ENCODE measurements around the gene AUTS2. TPM values are rescaled to one million over a fixed set of nuclear protein-coding genes. Genes with fewer than 3 reads are reported as not detected.
A peak's percentile ranks its signal among the peaks of the same experiment; 100 is the strongest.

Gene AUTS2
- total and polyA plus RNA-seq, 2 of the 8 experiments (the other 6 are each of a cell fraction or from before 2014, with no cell fraction given), result 25.9 to 101 TPM

GRCh38 chr7:70492625-70493024 lies 894.4 kb downstream of the AUTS2 start:
- DNase-seq (ENCODE audit: low read depth in 1 of 2, low spot score in 2 of 2) (no peak), FAIRE-seq (no peak)
- no peaks in the 10 kb centered on the region; a peak in 1 of 7 replicates for H3K4me1 ChIP-seq (replicated peaks in 1 of 4; ENCODE audit: control insufficient read depth in 3 of 4, insufficient read depth in 4 of 4, low read length in 3 of 4)
- no peak overlapping the region for H2BK5ac ChIP-seq (ENCODE audit: low read depth, low read length)
- no peaks in the 10 kb centered on the region for H3K36me3 ChIP-seq (ENCODE audit: control insufficient read depth in 2 of 4, insufficient read depth in 4 of 4, low read length in 3 of 4)
- H2AK5ac ChIP-seq (ENCODE audit: low read depth, low read length), result no peak overlapping the region
- no peak overlapping the region for H3K14ac ChIP-seq (ENCODE audit: insufficient read length)
- no peak overlapping the region for H2BK120ac ChIP-seq (replicated peaks; ENCODE audit: low read depth, low read length)
- no peak overlapping the region for H3K4me2 ChIP-seq (ENCODE audit: insufficient read depth in 1 of 2, low read depth in 2 of 2, low read length in 2 of 2)
- H3K18ac ChIP-seq (ENCODE audit: extremely low read depth, low read length), result no peak overlapping the region
- peaks cover 13% of the 10 kb centered on the region; the same call in 1 of the 2 replicates for H3K23me2 ChIP-seq (ENCODE audit: low read depth, low read length)
- no peak overlapping the region for H2BK12ac ChIP-seq (ENCODE audit: low read depth, low read length)
- no peak overlapping the region for H2BK20ac ChIP-seq (ENCODE audit: low read length)
- H3K27ac ChIP-seq (ENCODE audit: low read depth, low read length), result no peak overlapping the region
- ChIA-PET CTCF (ENCODE audit: partially characterized antibody) (interaction anchor here (0.8 to 2.3 kb wide), 7 partner anchors 13 to 261 kb away, joined by 3 to 5 read pairs (median 3); no protein-coding TSS in a partner anchor), POLR2A (ENCODE audit: partially characterized antibody) (no interaction called here)
- no peak overlapping the region for H4K5ac ChIP-seq (ENCODE audit: insufficient read length, low read depth, low read length)
- H3K56ac ChIP-seq (replicated peaks; ENCODE audit: insufficient read length, low read depth, low read length), result no peak overlapping the region
- H3K4ac ChIP-seq (replicated peaks; ENCODE audit: insufficient read length, low read depth, low read length), result no peak overlapping the region
- H4K20me1 ChIP-seq (replicated peaks in 1 of 2; ENCODE audit: control insufficient read depth in 1 of 2, insufficient read depth in 2 of 2, low read length in 2 of 2), result no peaks in the 10 kb centered on the region
- H3K79me1 ChIP-seq (ENCODE audit: low read depth, low read length), result no peaks in the 10 kb centered on the region
- H4K8ac ChIP-seq (ENCODE audit: extremely low read depth, insufficient read depth, low read length), result no peak overlapping the region
- no peak overlapping the region for H2AFZ ChIP-seq (ENCODE audit: low read length)
- H4K91ac ChIP-seq (replicated peaks; ENCODE audit: insufficient read length, low read length), result no peak overlapping the region
- no peak overlapping the region for H2BK15ac ChIP-seq (ENCODE audit: low read length)
- H3K23ac ChIP-seq (ENCODE audit: insufficient read length), result no peak overlapping the region
- peak in 1 of 3 experiments; percentile 7; a peak in 2 of 4 replicates for TF ChIP-seq CTCF (IDR thresholded peaks at IDR 0.05; ENCODE audit: control extremely low read depth in 1 of 3, insufficient read depth in 1 of 3, low read depth in 1 of 3, low read length in 3 of 3)
- TF ChIP-seq KDM1A (IDR thresholded peaks at IDR 0.05; ENCODE audit: borderline replicate concordance, low read length), result no peak
- TF ChIP-seq RFX5 (IDR thresholded peaks at IDR 0.05; ENCODE audit: borderline replicate concordance, low read depth, low read length), result no peak
- no peak for TF ChIP-seq SIN3A (conservative IDR thresholded peaks at IDR 0.05 in 1 of 2, IDR thresholded peaks at IDR 0.05 in 1 of 2; ENCODE audit: low read depth in 1 of 2, low read length in 2 of 2)
- no peak for TF ChIP-seq RXRA (IDR thresholded peaks at IDR 0.05; ENCODE audit: insufficient read depth, low read depth, low read length)
- no peak for TF ChIP-seq EGR1 (IDR thresholded peaks at IDR 0.05; ENCODE audit: borderline replicate concordance, low read depth, low read length)
- no peak for TF ChIP-seq RNF2 (IDR thresholded peaks at IDR 0.05; ENCODE audit: borderline replicate concordance, low read depth, low read length, missing control alignments, poor library complexity, severe bottlenecking)
- no peak for TF ChIP-seq SRF (IDR thresholded peaks at IDR 0.05; ENCODE audit: low read depth, low read length)
- TF ChIP-seq ASH2L (IDR thresholded peaks at IDR 0.05; ENCODE audit: low read length), result no peak
- peak; percentile 47 to 55 for TF ChIP-seq RAD21 (IDR thresholded peaks at IDR 0.05 in 1 of 2, conservative IDR thresholded peaks at IDR 0.05 in 1 of 2; ENCODE audit: low read depth in 2 of 2, low read length in 2 of 2)
- no peak for TF ChIP-seq SIRT6 (IDR thresholded peaks at IDR 0.05; ENCODE audit: low read length)
- no peak overlapping the region for H3K4me3 ChIP-seq (ENCODE audit: extremely low read depth in 1 of 4, insufficient read depth in 2 of 4, low read depth in 3 of 4, low read length in 4 of 4)
- WGBS, 2 experiments (ENCODE audit: extremely low coverage in 1 of 2, insufficient coverage in 1 of 2, insufficient read length in 1 of 2, insufficient replicate concordance in 2 of 2, low coverage in 1 of 2, low lambda C conversion rate in 2 of 2, missing lambda C conversion rate in 1 of 2), result 86% methylated on average over 7 of the region's 7 CpGs; no CpG with 5 or more reads in 1 of the 2 experiments
- no peaks in the 10 kb centered on the region for H3K9me3 ChIP-seq (ENCODE audit: insufficient read depth in 2 of 2, low read depth in 1 of 2, low read length in 1 of 2)
- no peaks in the 10 kb centered on the region; a peak in 1 of 7 replicates for H3K27me3 ChIP-seq (replicated peaks in 1 of 4; ENCODE audit: control insufficient read depth in 3 of 4, extremely low read depth in 1 of 4, insufficient read depth in 3 of 4, low read length in 3 of 4)
- no peaks in the 10 kb centered on the region for H3K79me2 ChIP-seq (ENCODE audit: control insufficient read depth in 1 of 2, insufficient read depth in 2 of 2, low read length in 2 of 2)
- H3K9ac ChIP-seq (replicated peaks in 1 of 4; ENCODE audit: extremely low read depth in 1 of 4, low read depth in 3 of 4, low read length in 3 of 4), result no peak overlapping the region
